Ovary (tissue), 9 donors: ENCODE results near the gene GAPT. TPM values are rescaled to one million over a fixed set of nuclear protein-coding genes. Genes with fewer than 3 reads are reported as not detected.

Source experiments
- DNase-seq, 5 donors: peaks; one replicate each; pipeline ENCODE4 v3.0.0-alpha.2; 2019 to 2020
- H3K27ac ChIP-seq, 2 donors: fragments of 200-600 bp; one replicate each; pipeline versions ENCODE4 v1.5.1 to v1.8.0; 2019 to 2022
- H3K27me3 ChIP-seq: fragments of 200-600 bp; one replicate; pipeline ENCODE4 v1.8.0; 2022
- H3K36me3 ChIP-seq: fragments of 200-600 bp; sonication (generic); one replicate; pipeline ENCODE4 v1.5.1; 2019
- H3K4me1 ChIP-seq: one replicate; pipeline ENCODE4 v1.8.1; 2013; ENCODE audit warnings: mild to moderate bottlenecking, moderate library complexity; ENCODE audit not compliant: insufficient read depth
- H3K4me3 ChIP-seq: fragments of 200-600 bp; sonication (generic); one replicate; pipeline ENCODE4 v1.5.1; 2017
- H3K9me3 ChIP-seq, 2 donors: fragments of 200-600 bp in 1 of 2; sonication (generic) in 1 of 2; one replicate each; pipeline versions ENCODE4 v1.5.1 to v1.8.1; 2013 to 2019; ENCODE audit warnings: mild to moderate bottlenecking in 1 of 2, moderate library complexity in 1 of 2
- EP300 ChIP-seq: sonication (generic); formaldehyde crosslinking; IDR thresholded peaks from one replicate; pipeline ENCODE4 v1.6.1; 2017; ENCODE audit warnings: antibody characterized with exemption
- POLR2A ChIP-seq: fragments of 450-650 bp; IDR thresholded peaks from one replicate; pipeline ENCODE4 v1.6.1; 2017; ENCODE audit warnings: antibody characterized with exemption, mild to moderate bottlenecking, moderate library complexity
- WGBS, 3 donors: extraction: QIAGEN DNeasy Blood & Tissue Kit in 1 of 3; methylation state at CpG; one replicate each; pipeline versions ENCODE4 v1.1.5 to v1.1.7; 2013 to 2017; 5-methylcytosine and 5-hydroxymethylcytosine counted together
- intact Hi-C, 4 donors: fragments of 100-400 bp; cut with DNase I; formaldehyde crosslinking; loops; one replicate each; pipeline versions ENCODE4 v1.11.0 to v1.15.1; 2022 to 2023
- polyA plus RNA-seq, 2 donors: library from polyadenylated mRNA; stranded (reverse); fragments of 200-250 nt in 1 of 2; fragments of 350-450 nt in 1 of 2; fragmentation: Illumina TruSeq in 1 of 2; extraction: RNeasy Lipid Tissue Mini Kit (QIAGEN cat#74804) in 1 of 2; gene quantifications; one replicate each; pipeline ENCODE4 v1.2.3, GENCODE V29; 2013 to 2014
- total RNA-seq, 7 donors: library from RNA; depleted of rRNA in 2 of 7; stranded (reverse); fragments of >200 nt in 2 of 7; fragmentation: NEBNext Ultra II Directional in 3 of 7; extraction: Animal tissue kit (Norgen Biotek cat#: 25700) in 3 of 7; gene quantifications; one replicate each; pipeline versions ENCODE4 v1.1.0 to v1.2.4, GENCODE V29; 2016 to 2023
- TF ChIP-seq, protein P1 (sequence below), 3 donors: fragments of 450-650 bp in 2 of 3; fragments of 200-600 bp in 1 of 3; IDR thresholded peaks; one replicate each; pipeline versions ENCODE4 v1.5.1 to v1.8.0; 2016 to 2022; ENCODE audit warnings: antibody characterized with exemption in 3 of 3, mild to moderate bottlenecking in 1 of 3
- donor health status: DM: no; HTN: no; CAD: no; lungs with moderate emphysema.
- donor health status: DM: no; HTN: no; CAD: no.
- donor health status: Bipolar disorder and iron deficiency.
- donor health status: DM: yes; HTN: yes; CAD: no.
- donor health status: DM: no; HTN: no; CAD: no.
- donor health status: DM: yes; HTN: yes; CAD: no.

The GAPT gene
- total and polyA plus RNA-seq, 9 donors = 0.07 to 2.2 (median 0.50) TPM; not detected in 1

DNA sequence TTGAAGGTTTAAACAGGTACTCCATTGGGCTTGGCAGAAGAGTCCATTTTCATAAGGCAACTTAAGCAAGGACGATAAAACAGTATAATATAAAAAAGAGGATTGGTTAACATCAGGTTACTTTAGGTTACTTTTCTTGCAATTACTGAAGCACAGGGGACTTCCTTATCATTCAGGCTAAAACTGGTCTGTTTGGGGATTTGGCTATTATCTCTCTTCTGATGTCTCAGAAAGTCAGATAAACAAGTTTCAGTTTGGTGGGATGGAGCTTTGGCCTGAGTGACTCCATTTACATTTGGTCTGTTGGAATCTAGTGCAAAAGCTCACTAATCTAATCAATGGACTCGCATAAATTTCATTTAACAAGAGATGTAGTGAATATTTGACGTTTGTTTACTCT is 8.0 kb downstream of the GAPT start:
- no peak overlapping the region for H3K4me3 ChIP-seq
- H3K4me1 ChIP-seq = no peaks in the 10 kb centered on the region
- intact Hi-C loops = loop anchor here (5.0 to 10.0 kb wide), 4 partner anchors 346 to 356 kb away; no protein-coding TSS in a partner anchor
- peaks cover 3% of the 10 kb centered on the region for H3K27me3 ChIP-seq
- no peak for DNase-seq
- 77 to 83% (median 80%) methylated on average over 3 of the region's 3 CpGs for WGBS, 3 donors
- TF ChIP-seq POLR2A (no peak), EP300 (no peak)
- TF ChIP-seq, protein P1, sequence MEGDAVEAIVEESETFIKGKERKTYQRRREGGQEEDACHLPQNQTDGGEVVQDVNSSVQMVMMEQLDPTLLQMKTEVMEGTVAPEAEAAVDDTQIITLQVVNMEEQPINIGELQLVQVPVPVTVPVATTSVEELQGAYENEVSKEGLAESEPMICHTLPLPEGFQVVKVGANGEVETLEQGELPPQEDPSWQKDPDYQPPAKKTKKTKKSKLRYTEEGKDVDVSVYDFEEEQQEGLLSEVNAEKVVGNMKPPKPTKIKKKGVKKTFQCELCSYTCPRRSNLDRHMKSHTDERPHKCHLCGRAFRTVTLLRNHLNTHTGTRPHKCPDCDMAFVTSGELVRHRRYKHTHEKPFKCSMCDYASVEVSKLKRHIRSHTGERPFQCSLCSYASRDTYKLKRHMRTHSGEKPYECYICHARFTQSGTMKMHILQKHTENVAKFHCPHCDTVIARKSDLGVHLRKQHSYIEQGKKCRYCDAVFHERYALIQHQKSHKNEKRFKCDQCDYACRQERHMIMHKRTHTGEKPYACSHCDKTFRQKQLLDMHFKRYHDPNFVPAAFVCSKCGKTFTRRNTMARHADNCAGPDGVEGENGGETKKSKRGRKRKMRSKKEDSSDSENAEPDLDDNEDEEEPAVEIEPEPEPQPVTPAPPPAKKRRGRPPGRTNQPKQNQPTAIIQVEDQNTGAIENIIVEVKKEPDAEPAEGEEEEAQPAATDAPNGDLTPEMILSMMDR (IDR thresholded peaks at IDR 0.05) = no peak
- no peak overlapping the region for H3K27ac ChIP-seq
- no peaks in the 10 kb centered on the region for H3K36me3 ChIP-seq
- no peaks in the 10 kb centered on the region for H3K9me3 ChIP-seq

DNA sequence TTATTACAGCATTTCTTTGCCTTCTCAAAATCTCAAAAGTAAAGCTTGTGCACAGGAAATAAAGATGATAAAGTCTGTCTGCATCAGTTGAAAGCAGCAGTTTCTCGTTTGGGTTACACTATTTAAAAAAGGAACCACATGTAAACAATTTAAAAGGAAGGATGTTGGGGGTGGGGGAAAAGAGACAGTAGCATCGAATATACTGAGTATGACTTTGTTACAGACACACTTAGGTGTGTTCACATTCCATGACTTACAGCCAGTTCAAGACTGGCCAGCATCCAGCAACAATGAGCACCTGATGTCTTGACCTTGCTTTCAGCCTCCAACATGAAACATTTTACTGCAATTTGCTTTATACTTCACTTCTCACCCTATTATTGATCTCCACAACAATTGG is 8.7 kb downstream of the GAPT start:
- Histone ChIP-seq H3K27me3 (peaks cover 3% of the 10 kb centered on the region), H3K9me3 (no peaks in the 10 kb centered on the region), H3K4me1 (no peaks in the 10 kb centered on the region), H3K4me3 (no peak overlapping the region), H3K27ac (no peak overlapping the region), H3K36me3 (no peaks in the 10 kb centered on the region)
- 15 to 27% (median 22%) methylated on average over 2 of the region's 2 CpGs for WGBS, 3 donors
- no peak for DNase-seq
- intact Hi-C loops = loop anchor here (5.0 to 10.0 kb wide), 4 partner anchors 345 to 355 kb away; no protein-coding TSS in a partner anchor
- TF ChIP-seq EP300 (no peak), POLR2A (no peak)
- TF ChIP-seq, protein P1 (IDR thresholded peaks at IDR 0.05) = no peak

DNA sequence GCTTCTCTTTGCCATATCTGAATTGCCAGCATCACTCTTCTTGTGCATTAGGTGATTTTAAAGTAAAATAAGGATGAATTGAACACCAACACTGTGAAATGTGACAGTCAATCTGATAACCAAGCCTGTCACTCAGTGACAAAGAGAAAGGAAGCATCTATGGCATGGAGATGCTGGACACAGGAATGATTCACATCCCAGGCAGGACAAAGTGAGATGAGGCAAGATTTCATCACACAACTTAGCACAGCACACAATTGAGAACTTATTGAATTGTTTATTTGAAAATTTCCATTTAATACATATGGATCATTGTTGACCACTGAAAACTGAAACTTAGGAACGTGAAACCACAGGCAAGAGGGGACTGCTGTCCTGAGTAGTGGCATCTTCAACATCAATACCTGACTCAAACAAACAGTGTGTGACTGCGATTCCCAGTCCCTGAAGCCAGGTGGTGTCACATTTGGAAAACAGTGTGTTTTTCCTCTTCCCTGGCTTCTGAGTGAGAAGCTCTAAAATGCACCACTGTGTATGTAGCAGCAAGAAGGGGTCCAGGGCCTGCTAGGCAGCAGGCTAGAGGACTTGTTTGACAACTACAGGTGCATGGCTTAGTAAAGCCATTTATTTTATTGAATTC is 10.7 kb downstream of the GAPT start:
- DNase-seq = no peak
- TF ChIP-seq POLR2A (no peak), EP300 (no peak)
- TF ChIP-seq, protein P1 (IDR thresholded peaks at IDR 0.05) = no peak
- H3K27me3 ChIP-seq = peaks cover 3% of the 10 kb centered on the region
- no peak overlapping the region for H3K4me3 ChIP-seq
- no peaks in the 10 kb centered on the region for H3K9me3 ChIP-seq
- H3K4me1 ChIP-seq = no peaks in the 10 kb centered on the region
- H3K27ac ChIP-seq = no peak overlapping the region
- intact Hi-C loops = no loop called here
- no peaks in the 10 kb centered on the region for H3K36me3 ChIP-seq
- WGBS, 3 donors = 89 to 90% (median 89%) methylated on average over 2 of the region's 2 CpGs

DNA sequence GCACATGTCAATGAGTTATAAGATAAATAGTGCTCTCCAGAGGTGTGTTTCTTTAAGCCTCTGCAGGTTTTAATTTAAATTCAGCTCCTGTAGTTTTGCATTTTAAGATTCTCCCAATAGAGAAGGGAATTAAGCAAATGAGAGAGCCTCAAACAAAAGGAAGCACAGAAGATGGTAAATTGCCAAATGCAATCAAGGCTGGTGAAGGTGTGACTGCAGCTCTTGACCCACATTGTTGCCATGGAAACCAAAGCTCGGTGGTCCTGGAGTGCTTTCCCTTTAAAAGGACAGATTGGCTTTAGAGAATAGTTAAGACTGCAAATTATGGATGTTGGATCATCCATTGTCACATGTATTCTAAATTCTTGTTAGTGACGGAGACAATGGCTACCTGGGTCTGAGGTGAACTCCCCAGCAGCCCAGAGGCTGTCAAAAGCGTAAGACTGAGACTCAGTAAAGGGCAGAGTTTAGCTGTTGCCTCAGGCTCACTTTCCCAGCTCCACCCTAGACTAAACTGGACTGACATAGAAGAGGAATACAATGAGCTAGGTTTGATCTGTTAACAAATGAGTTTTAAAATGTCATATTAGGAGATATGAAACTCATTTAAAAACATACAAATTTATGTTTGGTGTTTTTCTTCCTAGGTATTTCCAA is 12.3 kb downstream of the GAPT start:
- TF ChIP-seq POLR2A (no peak), EP300 (no peak)
- TF ChIP-seq, protein P1 (IDR thresholded peaks at IDR 0.05) = no peak
- H3K36me3 ChIP-seq = no peaks in the 10 kb centered on the region
- DNase-seq = no peak
- intact Hi-C loops = no loop called here
- no peak overlapping the region for H3K4me3 ChIP-seq
- H3K9me3 ChIP-seq = no peaks in the 10 kb centered on the region
- no peak overlapping the region for H3K27ac ChIP-seq
- H3K4me1 ChIP-seq = no peaks in the 10 kb centered on the region
- WGBS, 3 donors = 61 to 79% (median 69%) methylated on average over 3 of the region's 3 CpGs
- peaks cover 3% of the 10 kb centered on the region for H3K27me3 ChIP-seq
